D341Med (cell line): ENCODE measurements around the gene POLR3C.

Source experiments
- DNase-seq: peaks from one replicate; pipeline ENCODE4 v3.0.0; 2012; ENCODE audit warnings: low spot score

The POLR3C gene

GRCh38 chr1:145871994-145872924 is 48.3 kb downstream of the POLR3C start:
- DNase-seq = no peak

GRCh38 chr1:145874646-145875045 is 50.6 kb downstream of the POLR3C start:
- DNase-seq = no peak

- DNase-seq = no peak
Measured at GRCh38 chr1:145877923-145878486, 54.0 kb downstream of the POLR3C start.

GRCh38 chr1:145878724-145879123 is 54.7 kb downstream of the POLR3C start:
- DNase-seq = no peak

GRCh38 chr1:145879775-145880174 is 55.8 kb downstream of the POLR3C start:
- no peak for DNase-seq

- no peak for DNase-seq
Measured at GRCh38 chr1:145884675-145885074, 60.7 kb downstream of the POLR3C start.

- peak; percentile 94 for DNase-seq
Measured at GRCh38 chr1:145885738-145886287, 61.8 kb downstream of the POLR3C start, which contains the start of gene ANKRD35. Gene ANKRD35, minus strand, starts transcription at chr1:145885866. Its CDS starts 108 bp downstream, at chr1:145885758.

GRCh38 chr1:145886390-145886789 is 62.4 kb downstream of the POLR3C start:
- no peak for DNase-seq

GRCh38 chr1:145886816-145887215 is 62.8 kb downstream of the POLR3C start:
- DNase-seq = no peak

GRCh38 chr1:145887631-145888030 is 63.6 kb downstream of the POLR3C start:
- no peak for DNase-seq

GRCh38 chr1:145889722-145890121 is 65.7 kb downstream of the POLR3C start:
- no peak for DNase-seq

- DNase-seq = no peak
Measured at GRCh38 chr1:145891143-145891542, 67.1 kb downstream of the POLR3C start.

- peak; percentile 95 for DNase-seq
Measured at GRCh38 chr1:145891587-145892485, 67.8 kb downstream of the POLR3C start.

- DNase-seq = no peak
Measured at GRCh38 chr1:145892486-145893087, 68.6 kb downstream of the POLR3C start.

GRCh38 chr1:145893306-145894055 is 69.5 kb downstream of the POLR3C start:
- no peak for DNase-seq
